Gastrocnemius medialis (tissue), 4 donors: ENCODE measurements around the gene MFN1. TPM values are rescaled to one million over a fixed set of nuclear protein-coding genes. Genes with fewer than 3 reads are reported as not detected.
A peak's percentile ranks its signal among the peaks of the same experiment; 100 is the strongest.

Source experiments
- ATAC-seq, 2 donors: fragments of 150-250 bp; one replicate each; pipeline ENCODE4 v1.9.1; 2016
- DNase-seq, 2 donors: peaks; one replicate each; pipeline ENCODE4 v3.0.0-alpha.2; 2019
- H3K27ac ChIP-seq, 4 donors: fragments of 200-600 bp; sonication (generic); 1 replicate in 1 of 4; 2 replicates in 3 of 4; pipeline ENCODE4 v1.5.1; 2016 to 2018; ENCODE audit warnings: mild to moderate bottlenecking in 2 of 4, moderate library complexity in 1 of 4
- H3K27me3 ChIP-seq, 3 donors: fragments of 200-600 bp; sonication (generic) in 2 of 3; 1 replicate in 1 of 3; 2 replicates in 2 of 3; pipeline versions ENCODE4 v1.5.1 to v1.6.0; 2016 to 2019; ENCODE audit warnings: mild to moderate bottlenecking in 1 of 3, moderate library complexity in 1 of 3
- H3K36me3 ChIP-seq, 2 donors: fragments of 200-600 bp; sonication (generic) in 1 of 2; one replicate each; pipeline ENCODE4 v1.5.1; 2017 to 2018
- H3K4me1 ChIP-seq, 2 donors: fragments of 200-600 bp; sonication (generic) in 1 of 2; one replicate each; pipeline ENCODE4 v1.5.1; 2016 to 2017; ENCODE audit warnings: mild to moderate bottlenecking in 2 of 2
- H3K4me3 ChIP-seq, 4 donors: fragments of 200-600 bp; sonication (generic) in 3 of 4; 1 replicate in 1 of 4; 2 replicates in 3 of 4; pipeline ENCODE4 v1.5.1; 2016 to 2019; ENCODE audit warnings: mild to moderate bottlenecking in 2 of 4
- H3K9me3 ChIP-seq, 3 donors: fragments of 200-600 bp; sonication (generic) in 2 of 3; 1 replicate in 1 of 3; 2 replicates in 2 of 3; pipeline ENCODE4 v1.5.1; 2016 to 2019
- POLR2A ChIP-seq, 2 donors: fragments of 450-650 bp; IDR thresholded peaks; one replicate each; pipeline ENCODE4 v1.6.1; 2017; ENCODE audit warnings: antibody characterized with exemption in 2 of 2, mild to moderate bottlenecking in 2 of 2, moderate library complexity in 2 of 2
- in situ Hi-C, 4 donors: fragments of 200-750 bp; cut with MboI; loops; one replicate each; pipeline versions ENCODE4 v1.15.0 to v1.8.0; 2017; ENCODE audit warnings: low sequenced_read_pairs in 4 of 4
- intact Hi-C: fragments of 100-400 bp; cut with DNase I; formaldehyde crosslinking; loops from one replicate; pipeline ENCODE4 v1.15.1; 2023; ENCODE audit warnings: low total_unique reads
- total RNA-seq, 4 donors: library from RNA; depleted of rRNA; stranded (reverse); fragments of >200 nt; gene quantifications; one replicate each; pipeline versions ENCODE4 v1.1.0 to v1.2.3, GENCODE V29; 2016
- TF ChIP-seq, protein P1 (sequence below), 5 experiments: fragments of 450-650 bp in 3 of 5; fragments of 200-600 bp in 2 of 5; sonication (generic) in 2 of 5; IDR thresholded peaks in 4 of 5; conservative IDR thresholded peaks in 1 of 5; 1 replicate in 4 of 5; 2 replicates in 1 of 5; pipeline ENCODE4 v1.5.1; 2016 to 2019; ENCODE audit warnings: antibody characterized with exemption in 5 of 5, mild to moderate bottlenecking in 3 of 5, moderate library complexity in 3 of 5

Gene MFN1
- total RNA-seq, 4 donors from 2014 or later = 27.2 to 37.1 (median 32.9) TPM

DNA sequence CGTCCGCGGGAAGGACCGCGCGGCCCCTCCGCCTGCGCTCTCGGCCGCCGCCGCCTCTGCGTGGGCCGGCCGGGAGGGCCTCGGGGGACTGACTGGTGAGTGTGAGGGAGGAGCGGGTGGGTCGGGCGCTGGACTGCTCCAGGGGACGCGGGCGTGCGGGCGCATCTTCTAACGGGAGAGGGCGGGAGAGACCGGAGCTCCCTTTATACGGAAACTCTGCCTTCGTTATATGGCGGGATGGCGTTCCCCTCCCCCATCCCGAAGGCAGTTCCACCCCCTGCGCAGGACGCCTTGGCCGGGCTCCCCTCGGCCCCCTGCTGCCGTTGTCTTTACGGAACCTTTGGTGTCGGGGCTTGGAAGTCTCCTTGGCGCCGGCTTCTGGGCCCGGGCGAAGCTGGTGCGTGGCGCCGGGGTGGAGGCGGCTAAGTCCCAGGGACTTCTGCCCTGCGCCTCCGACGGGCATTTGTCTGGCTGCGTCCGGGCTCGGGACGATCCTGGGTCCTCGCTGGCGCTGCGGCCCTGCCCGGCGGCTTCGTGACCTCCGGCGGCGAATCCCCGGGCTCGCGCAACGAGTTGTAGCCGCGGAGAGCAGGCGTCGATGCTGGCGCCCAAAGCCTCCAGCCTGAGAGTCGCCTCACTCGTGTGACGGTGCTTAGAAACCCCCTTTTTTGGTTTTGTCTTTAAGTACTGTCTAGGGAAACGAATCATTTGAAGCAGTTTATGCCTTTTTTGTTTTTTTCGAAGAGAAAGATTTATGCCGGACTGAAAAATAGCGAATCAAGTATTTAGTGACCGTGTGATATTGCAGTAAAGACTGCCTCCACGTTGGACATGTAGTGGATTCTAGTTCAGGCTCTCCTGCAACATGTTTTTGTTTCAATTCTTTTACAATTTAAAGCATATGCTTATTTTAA is 24.1 kb upstream of the MFN1 start:
- intact Hi-C loops = loop anchor here (1.0 to 5.0 kb wide), 4 partner anchors 61 to 239 kb away; partner anchors contain the start of genes ACTL6A, GNB4 and PIK3CA

GRCh38 chr3:179324270-179324754 is 23.2 kb upstream of the MFN1 start:
- intact Hi-C loops = loop anchor here (5.0 kb wide), 1 partner anchor 62 kb away; no protein-coding TSS in a partner anchor
- Histone ChIP-seq H3K27ac (peak overlapping the region; percentile 89 to 96 (median 92)), H3K9me3 (no peaks in the 10 kb centered on the region), H3K4me1 (peaks cover 23 to 28% of the 10 kb centered on the region in 2 donors), H3K27me3 (no peaks in the 10 kb centered on the region), H3K36me3 (peaks cover 0 to 14% of the 10 kb centered on the region in 2 donors), H3K4me3 (peak overlapping the region; percentile 85 to 94 (median 92))
- DNase-seq (no peak), ATAC-seq (no peak)
- TF ChIP-seq, protein P1, sequence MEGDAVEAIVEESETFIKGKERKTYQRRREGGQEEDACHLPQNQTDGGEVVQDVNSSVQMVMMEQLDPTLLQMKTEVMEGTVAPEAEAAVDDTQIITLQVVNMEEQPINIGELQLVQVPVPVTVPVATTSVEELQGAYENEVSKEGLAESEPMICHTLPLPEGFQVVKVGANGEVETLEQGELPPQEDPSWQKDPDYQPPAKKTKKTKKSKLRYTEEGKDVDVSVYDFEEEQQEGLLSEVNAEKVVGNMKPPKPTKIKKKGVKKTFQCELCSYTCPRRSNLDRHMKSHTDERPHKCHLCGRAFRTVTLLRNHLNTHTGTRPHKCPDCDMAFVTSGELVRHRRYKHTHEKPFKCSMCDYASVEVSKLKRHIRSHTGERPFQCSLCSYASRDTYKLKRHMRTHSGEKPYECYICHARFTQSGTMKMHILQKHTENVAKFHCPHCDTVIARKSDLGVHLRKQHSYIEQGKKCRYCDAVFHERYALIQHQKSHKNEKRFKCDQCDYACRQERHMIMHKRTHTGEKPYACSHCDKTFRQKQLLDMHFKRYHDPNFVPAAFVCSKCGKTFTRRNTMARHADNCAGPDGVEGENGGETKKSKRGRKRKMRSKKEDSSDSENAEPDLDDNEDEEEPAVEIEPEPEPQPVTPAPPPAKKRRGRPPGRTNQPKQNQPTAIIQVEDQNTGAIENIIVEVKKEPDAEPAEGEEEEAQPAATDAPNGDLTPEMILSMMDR (IDR thresholded peaks at IDR 0.05 in 4 of 5, conservative IDR thresholded peaks at IDR 0.05 in 1 of 5) = no peak
- TF ChIP-seq POLR2A (IDR thresholded peaks at IDR 0.05) = no peak
- in situ Hi-C loops = loop anchor here in 3 of 4 donors (5.0 to 10.0 kb wide), 3 partner anchors 180 to 312 kb away; partner anchors contain the start of genes ACTL6A (in 1 of the 3) and PIK3CA (in 1 of the 3)

More for the DNA sequence above, 24.1 kb upstream of the MFN1 start:
- Histone ChIP-seq H3K9me3 (no peaks in the 10 kb centered on the region), H3K27ac (peak overlapping the region; percentile 89 to 96 (median 92)), H3K4me3 (peak overlapping the region; percentile 85 to 94 (median 92)), H3K4me1 (peaks cover 23 to 28% of the 10 kb centered on the region in 2 donors), H3K36me3 (peaks cover 0 to 5% of the 10 kb centered on the region in 2 donors), H3K27me3 (no peaks in the 10 kb centered on the region)
- in situ Hi-C loops = loop anchor here in 3 of 4 donors (5.0 to 10.0 kb wide), 3 partner anchors 179 to 311 kb away; partner anchors contain the start of genes ACTL6A (in 1 of the 3) and PIK3CA (in 1 of the 3)
- TF ChIP-seq, protein P1 (IDR thresholded peaks at IDR 0.05 in 4 of 5, conservative IDR thresholded peaks at IDR 0.05 in 1 of 5) = no peak
- peak in 1 of 2 donors; percentile 8 for TF ChIP-seq POLR2A (IDR thresholded peaks at IDR 0.05)
- DNase-seq (peak; percentile 50 to 62), ATAC-seq (peak; percentile 76 to 77)

- no peaks in the 10 kb centered on the region for H3K4me1 ChIP-seq
- no peak overlapping the region for H3K4me3 ChIP-seq
- intact Hi-C loops = no loop called here
- in situ Hi-C loops = loop anchor here in 1 of 4 donors (25.0 kb wide), 1 partner anchor 232 kb away; the partner anchor contains the start of gene ACTL6A
- no peak overlapping the region for H3K27ac ChIP-seq
- H3K9me3 ChIP-seq = no peaks in the 10 kb centered on the region
- DNase-seq = no peak
- no peak for TF ChIP-seq POLR2A (IDR thresholded peaks at IDR 0.05)
- TF ChIP-seq, protein P1 (IDR thresholded peaks at IDR 0.05 in 4 of 5, conservative IDR thresholded peaks at IDR 0.05 in 1 of 5) = no peak
- no peaks in the 10 kb centered on the region for H3K27me3 ChIP-seq
- no peak for ATAC-seq
- H3K36me3 ChIP-seq = peaks cover 0 to 69% of the 10 kb centered on the region in 2 donors
Observed at GRCh38 chr3:179330438-179330837, 17.1 kb upstream of the MFN1 start.

- TF ChIP-seq POLR2A (IDR thresholded peaks at IDR 0.05) = no peak
- TF ChIP-seq, protein P1 (IDR thresholded peaks at IDR 0.05 in 4 of 5, conservative IDR thresholded peaks at IDR 0.05 in 1 of 5) = no peak
- Histone ChIP-seq H3K4me1 (no peaks in the 10 kb centered on the region), H3K27ac (no peak overlapping the region), H3K36me3 (peaks cover 0 to 72% of the 10 kb centered on the region in 2 donors), H3K27me3 (no peaks in the 10 kb centered on the region), H3K4me3 (no peak overlapping the region), H3K9me3 (no peaks in the 10 kb centered on the region)
- intact Hi-C loops = no loop called here
- in situ Hi-C loops = loop anchor here in 1 of 4 donors (25.0 kb wide), 1 partner anchor 230 kb away; the partner anchor contains the start of gene ACTL6A
- DNase-seq = no peak
- ATAC-seq = no peak
Observed at GRCh38 chr3:179332240-179332639, 15.3 kb upstream of the MFN1 start.
